ENCODE results near the gene AGK.

Gene AGK

GRCh38 chr7:141584935-141585334 lies 33.7 kb downstream of the AGK start:
- in situ Hi-C loops (cut with MboI; ENCODE audit: low sequenced_read_pairs) = no loop called here

- in situ Hi-C loops (cut with MboI; ENCODE audit: low sequenced_read_pairs) = no loop called here
These were observed 34.6 kb downstream of the AGK start for GRCh38 chr7:141585592-141586510.

GRCh38 chr7:141586878-141587277 lies 35.7 kb downstream of the AGK start:
- in situ Hi-C loops (cut with MboI; ENCODE audit: low sequenced_read_pairs) = no loop called here

- in situ Hi-C loops (cut with MboI; ENCODE audit: low sequenced_read_pairs) = no loop called here
These were observed 36.1 kb downstream of the AGK start for GRCh38 chr7:141587304-141587703.

GRCh38 chr7:141588912-141589311 lies 37.7 kb downstream of the AGK start:
- in situ Hi-C loops (cut with MboI; ENCODE audit: low sequenced_read_pairs) = no loop called here

- in situ Hi-C loops (cut with MboI; ENCODE audit: low sequenced_read_pairs) = no loop called here
These were observed 38.9 kb downstream of the AGK start for GRCh38 chr7:141590071-141590470.

GRCh38 chr7:141590666-141591065 lies 39.5 kb downstream of the AGK start:
- in situ Hi-C loops (cut with MboI; ENCODE audit: low sequenced_read_pairs) = no loop called here

GRCh38 chr7:141593134-141593533 lies 41.9 kb downstream of the AGK start:
- in situ Hi-C loops (cut with MboI; ENCODE audit: low sequenced_read_pairs) = no loop called here

GRCh38 chr7:141597966-141598365 lies 46.8 kb downstream of the AGK start:
- in situ Hi-C loops (cut with MboI; ENCODE audit: low sequenced_read_pairs) = no loop called here

- in situ Hi-C loops (cut with MboI; ENCODE audit: low sequenced_read_pairs) = no loop called here
These were observed 47.2 kb downstream of the AGK start for GRCh38 chr7:141598408-141598807.

- in situ Hi-C loops (cut with MboI; ENCODE audit: low sequenced_read_pairs) = no loop called here
These were observed 49.2 kb downstream of the AGK start for GRCh38 chr7:141600168-141601006.

- in situ Hi-C loops (cut with MboI; ENCODE audit: low sequenced_read_pairs) = no loop called here
These were observed 58.4 kb downstream of the AGK start for GRCh38 chr7:141609576-141609975.

- in situ Hi-C loops (cut with MboI; ENCODE audit: low sequenced_read_pairs) = no loop called here
These were observed 59.5 kb downstream of the AGK start for GRCh38 chr7:141610671-141611070.

GRCh38 chr7:141612861-141613260 lies 61.7 kb downstream of the AGK start:
- in situ Hi-C loops (cut with MboI; ENCODE audit: low sequenced_read_pairs) = no loop called here

GRCh38 chr7:141617280-141617679 lies 66.1 kb downstream of the AGK start:
- in situ Hi-C loops (cut with MboI; ENCODE audit: low sequenced_read_pairs) = no loop called here

GRCh38 chr7:141619745-141620144 lies 68.5 kb downstream of the AGK start:
- in situ Hi-C loops (cut with MboI; ENCODE audit: low sequenced_read_pairs) = no loop called here

GRCh38 chr7:141624763-141625162 lies 73.6 kb downstream of the AGK start:
- in situ Hi-C loops (cut with MboI; ENCODE audit: low sequenced_read_pairs) = no loop called here

GRCh38 chr7:141630621-141631020 lies 79.4 kb downstream of the AGK start:
- in situ Hi-C loops (cut with MboI; ENCODE audit: low sequenced_read_pairs) = no loop called here

GRCh38 chr7:141631525-141631924 lies 80.3 kb downstream of the AGK start:
- in situ Hi-C loops (cut with MboI; ENCODE audit: low sequenced_read_pairs) = no loop called here

GRCh38 chr7:141634065-141634464 lies 82.9 kb downstream of the AGK start:
- in situ Hi-C loops (cut with MboI; ENCODE audit: low sequenced_read_pairs) = no loop called here

- in situ Hi-C loops (cut with MboI; ENCODE audit: low sequenced_read_pairs) = no loop called here
These were observed 84.8 kb downstream of the AGK start for GRCh38 chr7:141636053-141636452.

Data from hTERT RPE-1 (cell line).